ENCODE measurements around the gene CDKL2. TPM values are rescaled to one million over a fixed set of nuclear protein-coding genes. Genes with fewer than 3 reads are reported as not detected.

Gene CDKL2
- total RNA-seq, 1 experiment from 2014 or later = 0.04 TPM

Other genes starting within 250 kb of the CDKL2 start
- gene RCHY1, start 116.1 kb downstream of the CDKL2 start, total RNA-seq (2014; rRNA removed; shearing (Covaris generic)) = 69.7 and 71.5 TPM in 2 replicates
- gene THAP6, start 116.1 kb downstream of the CDKL2 start, total RNA-seq (2014; rRNA removed; shearing (Covaris generic)) = 20.3 and 22.1 TPM in 2 replicates
- 0.08 TPM in 1 of 2 replicates, not detected in the other for gene ODAPH, start 74.5 kb downstream of the CDKL2 start, total RNA-seq (2014; rRNA removed; shearing (Covaris generic))
- gene G3BP2, start 42.9 kb upstream of the CDKL2 start, total RNA-seq (2014; rRNA removed; shearing (Covaris generic)) = 284 and 301 TPM in 2 replicates
- 91.0 and 94.9 TPM in 2 replicates for gene USO1, start 94.0 kb upstream of the CDKL2 start, total RNA-seq (2014; rRNA removed; shearing (Covaris generic))

Data from SJCRH30 (cell line).